Trophoblast cell (in vitro differentiated cells and primary cell): Measurements from ENCODE around the gene ECHDC3.

Source experiments
- DNase-seq, 2 donors: peaks; one replicate each; pipeline ENCODE4 v3.0.0-alpha.2; 2016
- H2AFZ ChIP-seq: 2 replicates; pipeline ENCODE4 v1.6.1; 2013; ENCODE audit warnings: low read length, moderate library complexity, mild to moderate bottlenecking; ENCODE audit not compliant: insufficient read depth, poor library complexity
- H2AK5ac ChIP-seq: 2 replicates; pipeline ENCODE4 v1.6.1; 2013; ENCODE audit warnings: mild to moderate bottlenecking, low read length
- H2BK120ac ChIP-seq: 2 replicates; pipeline ENCODE4 v1.6.1; 2013; ENCODE audit warnings: low read length, mild to moderate bottlenecking, moderate library complexity; ENCODE audit not compliant: insufficient read depth, poor library complexity
- H2BK12ac ChIP-seq: 2 replicates; pipeline ENCODE4 v1.6.1; 2013; ENCODE audit warnings: mild to moderate bottlenecking, low read length, moderate library complexity
- H2BK5ac ChIP-seq: 2 replicates; pipeline ENCODE4 v1.6.1; 2013; ENCODE audit warnings: low read length, low read depth, moderate library complexity, mild to moderate bottlenecking; ENCODE audit not compliant: poor library complexity
- H3K14ac ChIP-seq: 2 replicates; pipeline ENCODE4 v1.6.1; 2013; ENCODE audit warnings: mild to moderate bottlenecking, low read length
- H3K18ac ChIP-seq: 2 replicates; pipeline ENCODE4 v1.6.1; 2013; ENCODE audit warnings: mild to moderate bottlenecking, low read length
- H3K23ac ChIP-seq: 2 replicates; pipeline ENCODE4 v1.6.1; 2013; ENCODE audit warnings: low read length
- H3K27ac ChIP-seq: 2 replicates; pipeline ENCODE4 v1.5.1; 2013; ENCODE audit warnings: low read depth, mild to moderate bottlenecking, inconsistent platforms, low read length, moderate library complexity
- H3K27me3 ChIP-seq: 2 replicates; pipeline ENCODE4 v1.6.1; 2013; ENCODE audit warnings: inconsistent platforms, mild to moderate bottlenecking, low read length, moderate library complexity; ENCODE audit not compliant: insufficient read depth
- H3K36me3 ChIP-seq, 2 experiments: 1 replicate in 1 of 2; 2 replicates in 1 of 2; pipeline ENCODE4 v1.6.1; 2013; ENCODE audit warnings: low read length in 2 of 2, mild to moderate bottlenecking in 2 of 2, moderate library complexity in 1 of 2; ENCODE audit not compliant: insufficient read depth in 2 of 2, control insufficient read depth in 1 of 2
- H3K4ac ChIP-seq: 2 replicates; pipeline ENCODE4 v1.6.1; 2013; ENCODE audit warnings: low read depth, mild to moderate bottlenecking, low read length, moderate library complexity
- H3K4me1 ChIP-seq, 2 experiments: 1 replicate in 1 of 2; 2 replicates in 1 of 2; pipeline ENCODE4 v1.6.1; 2013; ENCODE audit warnings: low read length in 2 of 2, mild to moderate bottlenecking in 2 of 2, moderate library complexity in 1 of 2; ENCODE audit not compliant: insufficient read depth in 2 of 2, control insufficient read depth in 1 of 2
- H3K4me2 ChIP-seq: 2 replicates; pipeline ENCODE4 v1.6.1; 2013; ENCODE audit warnings: inconsistent platforms, mild to moderate bottlenecking, low read length, moderate library complexity
- H3K4me3 ChIP-seq: 2 replicates; pipeline ENCODE4 v1.5.1; 2013; ENCODE audit warnings: mild to moderate bottlenecking, low read depth, low read length, inconsistent platforms
- H3K79me1 ChIP-seq: one replicate; pipeline ENCODE4 v1.6.1; 2013; ENCODE audit warnings: low read length
- H3K79me2 ChIP-seq: 2 replicates; pipeline ENCODE4 v1.6.1; 2013; ENCODE audit warnings: low read length, mild to moderate bottlenecking; ENCODE audit not compliant: control insufficient read depth, insufficient read depth, poor library complexity
- H3K9ac ChIP-seq: 2 replicates; pipeline ENCODE4 v1.6.1; 2013; ENCODE audit warnings: mild to moderate bottlenecking, low read length
- H3K9me3 ChIP-seq: 2 replicates; pipeline ENCODE4 v1.6.1; 2013; ENCODE audit warnings: low read depth, mild to moderate bottlenecking, control low read depth, inconsistent platforms, low read length; ENCODE audit not compliant: insufficient read depth
- H4K12ac ChIP-seq: 2 replicates; pipeline ENCODE4 v1.6.1; 2013; ENCODE audit warnings: low read depth, mild to moderate bottlenecking, low read length, moderate library complexity
- H4K8ac ChIP-seq: 2 replicates; pipeline ENCODE4 v1.6.1; 2013; ENCODE audit warnings: low read depth, mild to moderate bottlenecking, low read length, moderate library complexity
- H4K91ac ChIP-seq: one replicate; pipeline ENCODE4 v1.6.1; 2013; ENCODE audit warnings: low read depth, mild to moderate bottlenecking, low read length, moderate library complexity
- WGBS: extraction: QIAGEN DNeasy Blood & Tissue Kit; methylation state at CpG from one replicate; pipeline ENCODE4 v1.1.7; 2013; ENCODE audit warnings: missing lambda C conversion rate; ENCODE audit not compliant: insufficient read length, insufficient coverage; ENCODE audit errors: extremely low coverage; 5-methylcytosine and 5-hydroxymethylcytosine counted together

Gene ECHDC3

DNA sequence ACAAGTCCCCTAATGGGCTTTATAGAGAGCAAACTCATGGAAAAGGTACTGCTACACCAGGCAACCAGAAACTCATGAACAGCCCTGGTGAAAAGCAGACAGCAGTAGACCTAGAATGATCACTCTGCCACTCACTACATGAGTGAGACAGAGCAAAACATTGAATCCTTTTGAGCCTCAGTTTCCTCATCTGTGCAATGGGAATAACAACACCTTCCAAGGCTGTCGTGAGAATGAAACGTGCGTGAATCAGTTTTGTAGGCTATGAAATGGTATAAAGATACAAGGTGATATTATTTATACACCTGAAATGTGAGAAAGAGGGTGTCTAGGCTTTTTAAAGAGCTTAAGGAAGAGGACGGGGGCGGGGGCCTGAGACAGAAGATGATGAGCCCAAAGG, 66.6 kb downstream of the ECHDC3 start:
- no peak overlapping the region for H3K14ac ChIP-seq
- H3K4me3 ChIP-seq = no peak overlapping the region
- no peak overlapping the region for H3K18ac ChIP-seq
- no peak overlapping the region for H2BK5ac ChIP-seq
- H2AK5ac ChIP-seq = no peak overlapping the region
- DNase-seq = no peak
- no peaks in the 10 kb centered on the region for H3K9me3 ChIP-seq
- no peak overlapping the region for H2BK12ac ChIP-seq
- H3K4me1 ChIP-seq = peaks cover 0 to 2% of the 10 kb centered on the region in 2 experiments
- no peak overlapping the region for H3K23ac ChIP-seq
- H4K8ac ChIP-seq = no peak overlapping the region
- no peak overlapping the region for H2AFZ ChIP-seq
- no peak overlapping the region for H3K9ac ChIP-seq
- H2BK120ac ChIP-seq = no peak overlapping the region
- no peaks in the 10 kb centered on the region for H3K36me3 ChIP-seq
- H4K91ac ChIP-seq = no peak overlapping the region
- H3K4ac ChIP-seq = no peak overlapping the region
- H4K12ac ChIP-seq = no peak overlapping the region
- WGBS = no CpG with 5 or more reads among the region's 5 CpGs
- no peaks in the 10 kb centered on the region for H3K27me3 ChIP-seq
- H3K79me1 ChIP-seq = no peaks in the 10 kb centered on the region
- no peak overlapping the region for H3K27ac ChIP-seq
- H3K79me2 ChIP-seq = no peaks in the 10 kb centered on the region
- H3K4me2 ChIP-seq = no peak overlapping the region

DNA sequence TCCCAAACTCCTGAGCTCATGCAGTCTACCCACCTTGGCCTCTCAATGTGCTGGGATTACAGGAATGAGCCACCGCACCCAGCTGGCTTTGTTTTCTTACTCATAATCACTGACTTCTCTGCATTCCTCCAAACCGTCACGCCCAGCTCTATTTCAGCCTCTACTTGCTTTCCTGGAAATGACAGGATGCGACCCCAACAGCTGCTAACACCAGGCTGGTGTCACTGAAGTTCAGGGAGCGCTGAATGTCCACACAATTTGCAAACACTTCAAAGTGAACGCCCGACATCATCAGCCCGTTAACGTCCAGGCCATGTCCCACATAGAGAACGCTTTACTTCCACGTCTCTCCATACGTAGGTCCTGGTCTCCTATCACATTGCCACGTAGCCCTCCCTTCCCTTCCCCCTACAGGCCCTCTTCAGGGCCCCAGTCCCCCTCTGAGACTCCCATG, 68.2 kb downstream of the ECHDC3 start:
- peaks cover 0 to 2% of the 10 kb centered on the region in 2 experiments for H3K4me1 ChIP-seq
- no peak overlapping the region for H2BK5ac ChIP-seq
- H3K4me3 ChIP-seq = no peak overlapping the region
- no peak overlapping the region for H3K18ac ChIP-seq
- H3K27me3 ChIP-seq = no peaks in the 10 kb centered on the region
- no peak overlapping the region for H2BK120ac ChIP-seq
- no peak overlapping the region for H3K14ac ChIP-seq
- no peak overlapping the region for H3K27ac ChIP-seq
- no peaks in the 10 kb centered on the region for H3K79me1 ChIP-seq
- whole genome bisulfite sequencing = no CpG with 5 or more reads among the region's 13 CpGs
- H3K9ac ChIP-seq = no peak overlapping the region
- no peak overlapping the region for H2AFZ ChIP-seq
- H4K8ac ChIP-seq = no peak overlapping the region
- H4K12ac ChIP-seq = no peak overlapping the region
- no peaks in the 10 kb centered on the region for H3K79me2 ChIP-seq
- no peak overlapping the region for H3K4ac ChIP-seq
- no peaks in the 10 kb centered on the region for H3K9me3 ChIP-seq
- peak; percentile 91 to 93 for DNase-seq
- no peaks in the 10 kb centered on the region for H3K36me3 ChIP-seq
- H4K91ac ChIP-seq = no peak overlapping the region
- H2AK5ac ChIP-seq = no peak overlapping the region
- no peak overlapping the region for H3K23ac ChIP-seq
- no peak overlapping the region for H3K4me2 ChIP-seq
- H2BK12ac ChIP-seq = no peak overlapping the region

GRCh38 chr10:11810973-11811372, 68.8 kb downstream of the ECHDC3 start:
- H3K27ac ChIP-seq = no peak overlapping the region
- no peak overlapping the region for H2BK12ac ChIP-seq
- H3K23ac ChIP-seq = no peak overlapping the region
- H3K4ac ChIP-seq = no peak overlapping the region
- no peak overlapping the region for H3K18ac ChIP-seq
- no peak overlapping the region for H2AFZ ChIP-seq
- H3K79me2 ChIP-seq = no peaks in the 10 kb centered on the region
- no peaks in the 10 kb centered on the region for H3K27me3 ChIP-seq
- H4K12ac ChIP-seq = no peak overlapping the region
- no peaks in the 10 kb centered on the region for H3K9me3 ChIP-seq
- no peak overlapping the region for H3K4me3 ChIP-seq
- H4K8ac ChIP-seq = no peak overlapping the region
- H3K36me3 ChIP-seq = no peaks in the 10 kb centered on the region
- no CpG with 5 or more reads among the region's 6 CpGs for WGBS
- H2BK120ac ChIP-seq = no peak overlapping the region
- H4K91ac ChIP-seq = no peak overlapping the region
- no peak overlapping the region for H3K9ac ChIP-seq
- no peaks in the 10 kb centered on the region for H3K79me1 ChIP-seq
- H3K4me2 ChIP-seq = no peak overlapping the region
- H3K14ac ChIP-seq = no peak overlapping the region
- H2AK5ac ChIP-seq = no peak overlapping the region
- DNase-seq = no peak
- H3K4me1 ChIP-seq = peaks cover 0 to 2% of the 10 kb centered on the region in 2 experiments
- no peak overlapping the region for H2BK5ac ChIP-seq

DNA sequence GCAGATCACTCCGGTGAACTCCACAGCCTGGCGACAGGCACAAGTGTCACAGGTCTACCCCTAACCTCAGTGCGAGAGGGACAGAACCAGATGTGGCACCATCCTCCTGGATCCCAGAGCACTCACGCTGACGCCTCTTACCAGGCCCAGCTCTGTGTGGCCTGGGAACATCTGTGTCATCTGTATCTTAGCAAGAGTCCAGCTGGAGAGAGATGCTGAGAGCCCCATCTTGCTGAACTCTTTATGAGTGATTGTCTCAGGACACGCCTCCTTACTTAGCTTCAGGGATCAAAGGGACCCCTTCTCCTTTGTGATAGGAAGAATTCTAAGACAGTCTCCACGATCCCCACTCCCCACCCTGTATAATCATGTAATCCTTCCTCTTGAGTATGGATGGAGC, 71.0 kb downstream of the ECHDC3 start:
- Histone ChIP-seq H3K79me1 (no peaks in the 10 kb centered on the region), H3K4me3 (no peak overlapping the region), H3K4me2 (no peak overlapping the region), H4K8ac (no peak overlapping the region), H3K4ac (no peak overlapping the region), H2AK5ac (no peak overlapping the region), H4K91ac (no peak overlapping the region), H3K36me3 (no peaks in the 10 kb centered on the region), H3K23ac (no peak overlapping the region), H2BK12ac (no peak overlapping the region), H2BK120ac (no peak overlapping the region), H3K18ac (no peak overlapping the region), H3K4me1 (peaks cover 0 to 2% of the 10 kb centered on the region in 2 experiments), H2AFZ (no peak overlapping the region), H3K9me3 (no peaks in the 10 kb centered on the region), H4K12ac (no peak overlapping the region), H3K79me2 (no peaks in the 10 kb centered on the region), H3K9ac (no peak overlapping the region), H3K27ac (no peak overlapping the region), H2BK5ac (no peak overlapping the region), H3K14ac (no peak overlapping the region), H3K27me3 (no peaks in the 10 kb centered on the region)
- no CpG with 5 or more reads among the region's 7 CpGs for WGBS
- DNase-seq = no peak
